Naive thymus-derived CD4-positive, alpha-beta T cell (primary cell): ENCODE data around the gene FCN3. TPM values are rescaled to one million over a fixed set of nuclear protein-coding genes. Genes with fewer than 3 reads are reported as not detected.

ENCODE experiments used
- polyA plus RNA-seq, 2 donors: library from polyadenylated mRNA; unstranded; fragments of 300-500 nt; fragmentation: Illumina TruSeq; gene quantifications; one replicate each; pipeline ENCODE4 v1.2.3, GENCODE V29; 2021
- total RNA-seq, 6 experiments: library from RNA in 5 of 6; stranded (reverse) in 5 of 6; gene quantifications; 1 replicate in 5 of 6; 2 replicates in 1 of 6; pipeline ENCODE4 v1.2.3 and lab custom pipeline; 2021 to 2026

The FCN3 gene
- total and polyA plus RNA-seq, 7 experiments from 2014 or later = not detected

Other genes starting within 250 kb of the FCN3 start
- 10 to 100 TPM; 13.2 to 25.7 (median 21.1) TPM for gene SLC9A1, start 219.7 kb downstream of the FCN3 start, total RNA-seq
- gene SLC9A1, start 219.7 kb downstream of the FCN3 start, polyA plus RNA-seq = 10 to 100 TPM in 1 of 2 donors, 1 to 10 TPM in 1; 7.1 to 18.2 TPM
- gene WDTC1, start 140.2 kb downstream of the FCN3 start, total RNA-seq = 10 to 100 TPM; 33.2 to 59.0 (median 46.3) TPM
- 1 to 10 TPM; 5.8 to 8.5 TPM for gene WDTC1, start 140.2 kb downstream of the FCN3 start, polyA plus RNA-seq
- 10 to 100 TPM; 23.7 to 44.0 (median 41.9) TPM for gene TMEM222, start 52.7 kb downstream of the FCN3 start, total RNA-seq
- gene TMEM222, start 52.7 kb downstream of the FCN3 start, polyA plus RNA-seq = 10 to 100 TPM; 58.5 to 66.1 TPM
- 100 to 1,000 TPM; 107 to 172 (median 136) TPM for gene SYTL1, start 32.8 kb downstream of the FCN3 start, total RNA-seq
- gene SYTL1, start 32.8 kb downstream of the FCN3 start, polyA plus RNA-seq = 100 to 1,000 TPM in 1 of 2 donors, 10 to 100 TPM in 1; 93.0 to 105 TPM
- gene MAP3K6, start 7.9 kb downstream of the FCN3 start, total RNA-seq = 10 to 100 TPM; 13.0 to 17.0 (median 15.2) TPM
- gene MAP3K6, start 7.9 kb downstream of the FCN3 start, polyA plus RNA-seq = 1 to 10 TPM; 5.9 to 6.6 TPM
- gene CD164L2, start 8.5 kb upstream of the FCN3 start, total RNA-seq = under 1 TPM in 1 of 5 experiments, not detected in 4; 0.24 TPM
- gene CD164L2, start 8.5 kb upstream of the FCN3 start, polyA plus RNA-seq = not detected
- under 1 TPM in 3 of 5 experiments, not detected in 2; 0.24 to 0.93 (median 0.45) TPM for gene GPR3, start 17.8 kb upstream of the FCN3 start, total RNA-seq
- gene GPR3, start 17.8 kb upstream of the FCN3 start, polyA plus RNA-seq = under 1 TPM; 0.09 to 0.13 TPM
- 100 to 1,000 TPM; 136 to 177 (median 145) TPM for gene WASF2, start 115.3 kb upstream of the FCN3 start, total RNA-seq
- 10 to 100 TPM; 78.4 to 85.0 TPM for gene WASF2, start 115.3 kb upstream of the FCN3 start, polyA plus RNA-seq
- 10 to 100 TPM; 18.4 to 38.8 (median 21.3) TPM for gene AHDC1, start 229.3 kb upstream of the FCN3 start, total RNA-seq
- gene AHDC1, start 229.3 kb upstream of the FCN3 start, polyA plus RNA-seq = 1 to 10 TPM in 1 of 2 donors, under 1 TPM in 1; 0.90 to 2.0 TPM